Measurements from ENCODE around the gene RGL4. TPM values are rescaled to one million over a fixed set of nuclear protein-coding genes. Genes with fewer than 3 reads are reported as not detected.

The RGL4 gene
- total RNA-seq, 2 donors from 2014 or later: not detected

DNA sequence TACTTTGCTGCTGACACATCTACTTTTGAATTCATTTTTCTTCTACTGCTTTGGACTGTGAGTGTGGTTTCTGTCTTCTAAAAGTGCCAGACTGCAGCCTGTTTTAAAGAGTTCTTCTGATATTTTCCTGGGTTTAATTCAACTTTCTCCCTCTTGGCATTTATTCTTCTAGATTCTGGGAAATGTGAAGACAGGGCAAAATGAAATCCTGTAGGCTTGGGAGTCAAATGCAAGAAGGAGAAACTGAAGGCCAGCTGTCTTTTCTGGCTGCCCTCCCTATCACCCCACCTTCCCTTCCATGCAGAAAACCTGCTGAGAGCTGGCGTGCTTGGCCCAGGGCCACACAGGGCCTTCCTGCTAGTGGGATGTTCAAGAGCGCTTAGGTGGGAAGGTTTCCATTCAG lies 52.5 kb downstream of the RGL4 start:
- no peak overlapping the region for H3K27ac ChIP-seq
- DNase-seq: no peak
- ATAC-seq: no peak
- H3K4me3 ChIP-seq: no peak overlapping the region
- intact Hi-C loops (cut with DNase I): no loop called here
- WGBS, 2 donors: 94 to 100% methylated on average over 2 of the region's 2 CpGs
- H3K36me3 ChIP-seq (replicated peaks in 1 of 2; ENCODE audit: insufficient read depth in 1 of 2, low read depth in 2 of 2): peaks cover 0 to 12% of the 10 kb centered on the region in 2 donors
- no peaks in the 10 kb centered on the region for H3K27me3 ChIP-seq
- no peaks in the 10 kb centered on the region for H3K9me3 ChIP-seq
- H3K4me1 ChIP-seq: peaks cover 11% of the 10 kb centered on the region
- TF ChIP-seq POLR2A (IDR thresholded peaks at IDR 0.05): no peak
- TF ChIP-seq, protein P1, sequence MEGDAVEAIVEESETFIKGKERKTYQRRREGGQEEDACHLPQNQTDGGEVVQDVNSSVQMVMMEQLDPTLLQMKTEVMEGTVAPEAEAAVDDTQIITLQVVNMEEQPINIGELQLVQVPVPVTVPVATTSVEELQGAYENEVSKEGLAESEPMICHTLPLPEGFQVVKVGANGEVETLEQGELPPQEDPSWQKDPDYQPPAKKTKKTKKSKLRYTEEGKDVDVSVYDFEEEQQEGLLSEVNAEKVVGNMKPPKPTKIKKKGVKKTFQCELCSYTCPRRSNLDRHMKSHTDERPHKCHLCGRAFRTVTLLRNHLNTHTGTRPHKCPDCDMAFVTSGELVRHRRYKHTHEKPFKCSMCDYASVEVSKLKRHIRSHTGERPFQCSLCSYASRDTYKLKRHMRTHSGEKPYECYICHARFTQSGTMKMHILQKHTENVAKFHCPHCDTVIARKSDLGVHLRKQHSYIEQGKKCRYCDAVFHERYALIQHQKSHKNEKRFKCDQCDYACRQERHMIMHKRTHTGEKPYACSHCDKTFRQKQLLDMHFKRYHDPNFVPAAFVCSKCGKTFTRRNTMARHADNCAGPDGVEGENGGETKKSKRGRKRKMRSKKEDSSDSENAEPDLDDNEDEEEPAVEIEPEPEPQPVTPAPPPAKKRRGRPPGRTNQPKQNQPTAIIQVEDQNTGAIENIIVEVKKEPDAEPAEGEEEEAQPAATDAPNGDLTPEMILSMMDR (IDR thresholded peaks at IDR 0.05): no peak

DNA sequence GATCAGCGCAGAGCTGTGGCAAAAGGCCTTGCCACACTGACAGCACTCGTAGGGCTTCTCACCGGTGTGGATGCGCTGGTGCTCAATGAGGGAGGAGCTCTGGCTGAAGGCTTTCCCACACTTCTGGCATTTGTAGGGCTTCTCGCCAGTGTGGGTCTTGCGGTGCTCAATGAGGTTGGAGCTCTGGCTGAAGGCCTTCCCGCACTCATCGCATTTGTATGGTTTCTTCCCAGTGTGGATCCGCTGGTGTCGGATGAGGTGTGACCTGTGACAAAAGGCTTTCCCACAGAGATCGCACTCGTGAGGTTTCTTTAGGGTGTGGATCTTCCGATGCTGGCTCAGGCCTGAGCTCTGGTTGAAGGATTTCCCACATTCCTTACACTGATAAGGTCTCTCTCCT lies 53.2 kb downstream of the RGL4 start:
- Histone ChIP-seq H3K4me1 (peaks cover 11% of the 10 kb centered on the region), H3K27ac (no peak overlapping the region), H3K4me3 (no peak overlapping the region), H3K9me3 (no peaks in the 10 kb centered on the region), H3K36me3 (replicated peaks in 1 of 2; ENCODE audit: insufficient read depth in 1 of 2, low read depth in 2 of 2) (peaks cover 0 to 12% of the 10 kb centered on the region in 2 donors), H3K27me3 (no peaks in the 10 kb centered on the region)
- intact Hi-C loops (cut with DNase I): no loop called here
- no peak for DNase-seq
- TF ChIP-seq, protein P1 (IDR thresholded peaks at IDR 0.05): no peak
- no peak for TF ChIP-seq POLR2A (IDR thresholded peaks at IDR 0.05)
- 91 to 95% methylated on average over 7 to 13 of the region's 13 CpGs for WGBS, 2 donors
- ATAC-seq: no peak

DNA sequence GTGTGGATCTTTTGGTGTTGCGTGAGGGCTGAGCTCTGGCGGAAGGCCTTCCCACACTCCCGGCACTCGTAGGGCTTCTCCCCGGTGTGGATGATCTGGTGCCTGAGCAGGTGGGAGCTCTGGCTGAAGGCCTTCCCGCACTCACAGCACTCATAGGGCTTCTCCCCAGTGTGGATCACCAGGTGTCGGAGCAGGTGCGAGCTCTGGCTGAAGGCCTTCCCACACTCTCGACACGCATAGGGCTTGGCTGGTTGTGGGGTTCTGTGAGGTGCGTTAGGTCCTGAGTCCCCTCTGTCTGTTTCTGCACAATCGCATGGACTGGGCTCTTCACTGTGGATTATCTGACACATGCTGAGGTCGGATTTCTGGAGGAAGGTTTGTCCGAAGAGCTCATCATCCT lies 53.7 kb downstream of the RGL4 start:
- Histone ChIP-seq H3K36me3 (replicated peaks in 1 of 2; ENCODE audit: insufficient read depth in 1 of 2, low read depth in 2 of 2) (peaks cover 0 to 12% of the 10 kb centered on the region in 2 donors), H3K27ac (no peak overlapping the region), H3K4me3 (no peak overlapping the region), H3K9me3 (no peaks in the 10 kb centered on the region), H3K4me1 (peaks cover 12% of the 10 kb centered on the region), H3K27me3 (no peaks in the 10 kb centered on the region)
- 94 to 98% methylated on average over 7 to 14 of the region's 14 CpGs for WGBS, 2 donors
- TF ChIP-seq, protein P1 (IDR thresholded peaks at IDR 0.05): no peak
- TF ChIP-seq POLR2A (IDR thresholded peaks at IDR 0.05): no peak
- ATAC-seq: no peak
- intact Hi-C loops (cut with DNase I): no loop called here
- DNase-seq: no peak

DNA sequence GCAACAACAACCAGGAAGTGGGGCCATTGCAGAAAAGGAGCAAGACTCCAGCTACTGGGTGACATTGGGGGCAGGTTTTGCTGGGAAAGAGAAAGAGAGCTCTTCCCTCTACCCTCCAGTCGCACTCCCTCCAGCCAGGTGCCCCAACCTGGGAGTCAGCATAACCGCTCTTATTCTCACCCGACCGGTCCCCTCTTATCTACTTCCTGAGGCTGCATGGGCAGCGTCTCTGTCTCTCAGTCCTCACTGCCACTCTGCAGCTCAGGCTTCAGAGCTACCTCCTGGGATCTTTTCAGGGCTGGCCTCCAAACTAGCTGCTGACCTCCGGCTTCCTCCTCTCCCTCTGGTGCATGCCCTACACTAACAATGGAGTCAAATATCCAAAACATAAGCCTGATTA lies 55.0 kb downstream of the RGL4 start:
- 27 to 40% methylated on average over 6 of the region's 6 CpGs for WGBS, 2 donors
- no peak for ATAC-seq

More for the DNA sequence above, 55.0 kb downstream of the RGL4 start:
- Histone ChIP-seq H3K36me3 (replicated peaks in 1 of 2; ENCODE audit: insufficient read depth in 1 of 2, low read depth in 2 of 2) (peaks cover 0 to 12% of the 10 kb centered on the region in 2 donors), H3K27ac (no peak overlapping the region), H3K27me3 (no peaks in the 10 kb centered on the region), H3K4me1 (peaks cover 23% of the 10 kb centered on the region), H3K9me3 (no peaks in the 10 kb centered on the region), H3K4me3 (no peak overlapping the region)
- intact Hi-C loops (cut with DNase I): no loop called here
- TF ChIP-seq, protein P1 (IDR thresholded peaks at IDR 0.05): no peak
- TF ChIP-seq POLR2A (IDR thresholded peaks at IDR 0.05): no peak
- DNase-seq: peak in 2 of 4 donors; percentile 35 to 49

Other genes starting within 250 kb of the RGL4 start
- not detected for gene IGLL1, start 110.7 kb upstream of the RGL4 start, total RNA-seq
- not detected for gene DRICH1, start 58.7 kb upstream of the RGL4 start, total RNA-seq
- gene ZNF70, start 60.1 kb downstream of the RGL4 start, total RNA-seq: 1 to 10 TPM; 4.2 to 9.9 TPM
- not detected for gene VPREB3, start 63.4 kb downstream of the RGL4 start, total RNA-seq
- not detected for gene C22orf15, start 72.0 kb downstream of the RGL4 start, total RNA-seq
- 100 to 1,000 TPM in 1 of 2 donors, 10 to 100 TPM in 1; 18.2 to 116 TPM for gene CHCHD10, start 77.0 kb downstream of the RGL4 start, total RNA-seq
- gene MMP11, start 81.8 kb downstream of the RGL4 start, total RNA-seq: 1 to 10 TPM; 1.0 to 2.0 TPM
- gene SMARCB1, start 96.0 kb downstream of the RGL4 start, total RNA-seq: 100 to 1,000 TPM in 1 of 2 donors, 10 to 100 TPM in 1; 40.2 to 119 TPM
- gene DERL3, start 148.0 kb downstream of the RGL4 start, total RNA-seq: 10 to 100 TPM in 1 of 2 donors, 1 to 10 TPM in 1; 6.2 to 33.3 TPM
- 10 to 100 TPM; 23.6 to 32.3 TPM for gene SLC2A11, start 166.9 kb downstream of the RGL4 start, total RNA-seq
- gene MIF, start 203.4 kb downstream of the RGL4 start, total RNA-seq: 100 to 1,000 TPM; 134 to 156 TPM